ENCODE measurements around the gene DET1.

DNA sequence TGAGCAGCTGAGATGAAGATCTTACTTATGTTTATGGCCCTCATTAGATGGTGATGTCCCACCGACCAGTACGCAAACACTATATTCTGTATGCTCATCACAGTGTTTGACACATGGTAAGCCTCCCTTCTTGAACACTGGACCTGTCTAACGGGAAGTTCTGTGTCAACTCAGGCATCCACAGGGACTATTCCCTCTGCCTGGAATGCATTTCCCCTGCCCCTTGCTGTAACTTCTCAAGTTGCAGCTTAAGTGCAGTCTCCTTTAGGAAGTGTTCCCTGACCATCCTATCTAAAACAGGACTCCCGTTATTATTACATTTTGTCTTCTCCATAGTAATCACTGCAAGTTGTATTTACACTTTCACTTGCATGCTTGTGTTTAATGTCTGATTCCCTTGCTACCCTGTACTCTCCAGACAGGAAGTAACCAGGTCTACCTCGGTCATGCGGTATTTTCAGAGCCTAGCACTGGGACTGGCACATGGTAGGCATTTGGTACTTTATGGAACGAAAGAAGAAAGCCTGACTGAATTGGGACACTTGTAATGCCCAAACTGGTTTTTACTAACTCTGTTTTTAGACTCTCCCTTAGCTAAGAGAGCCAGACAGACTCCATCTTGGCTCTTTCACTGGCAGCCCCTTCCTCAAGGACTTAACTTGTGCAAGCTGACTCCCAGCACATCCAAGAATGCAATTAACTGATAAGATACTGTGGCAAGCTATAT, 8.7 kb downstream of the DET1 start:
- TF ChIP-seq, protein P1, sequence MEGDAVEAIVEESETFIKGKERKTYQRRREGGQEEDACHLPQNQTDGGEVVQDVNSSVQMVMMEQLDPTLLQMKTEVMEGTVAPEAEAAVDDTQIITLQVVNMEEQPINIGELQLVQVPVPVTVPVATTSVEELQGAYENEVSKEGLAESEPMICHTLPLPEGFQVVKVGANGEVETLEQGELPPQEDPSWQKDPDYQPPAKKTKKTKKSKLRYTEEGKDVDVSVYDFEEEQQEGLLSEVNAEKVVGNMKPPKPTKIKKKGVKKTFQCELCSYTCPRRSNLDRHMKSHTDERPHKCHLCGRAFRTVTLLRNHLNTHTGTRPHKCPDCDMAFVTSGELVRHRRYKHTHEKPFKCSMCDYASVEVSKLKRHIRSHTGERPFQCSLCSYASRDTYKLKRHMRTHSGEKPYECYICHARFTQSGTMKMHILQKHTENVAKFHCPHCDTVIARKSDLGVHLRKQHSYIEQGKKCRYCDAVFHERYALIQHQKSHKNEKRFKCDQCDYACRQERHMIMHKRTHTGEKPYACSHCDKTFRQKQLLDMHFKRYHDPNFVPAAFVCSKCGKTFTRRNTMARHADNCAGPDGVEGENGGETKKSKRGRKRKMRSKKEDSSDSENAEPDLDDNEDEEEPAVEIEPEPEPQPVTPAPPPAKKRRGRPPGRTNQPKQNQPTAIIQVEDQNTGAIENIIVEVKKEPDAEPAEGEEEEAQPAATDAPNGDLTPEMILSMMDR (IDR thresholded peaks at IDR 0.05; ENCODE audit: low read depth, low read length): no peak
- no peak for TF ChIP-seq EZH2phosphoT487 (IDR thresholded peaks at IDR 0.05; ENCODE audit: low read depth)
